GM19099 (cell line): ENCODE measurements around the gene FRY.

Experiments used
- POLR2A ChIP-seq: IDR thresholded peaks from 3 replicates; pipeline ENCODE4 v1.6.1; 2011; ENCODE audit warnings: low read depth; ENCODE audit not compliant: insufficient read length; ENCODE audit errors: extremely low read depth

The FRY gene

DNA sequence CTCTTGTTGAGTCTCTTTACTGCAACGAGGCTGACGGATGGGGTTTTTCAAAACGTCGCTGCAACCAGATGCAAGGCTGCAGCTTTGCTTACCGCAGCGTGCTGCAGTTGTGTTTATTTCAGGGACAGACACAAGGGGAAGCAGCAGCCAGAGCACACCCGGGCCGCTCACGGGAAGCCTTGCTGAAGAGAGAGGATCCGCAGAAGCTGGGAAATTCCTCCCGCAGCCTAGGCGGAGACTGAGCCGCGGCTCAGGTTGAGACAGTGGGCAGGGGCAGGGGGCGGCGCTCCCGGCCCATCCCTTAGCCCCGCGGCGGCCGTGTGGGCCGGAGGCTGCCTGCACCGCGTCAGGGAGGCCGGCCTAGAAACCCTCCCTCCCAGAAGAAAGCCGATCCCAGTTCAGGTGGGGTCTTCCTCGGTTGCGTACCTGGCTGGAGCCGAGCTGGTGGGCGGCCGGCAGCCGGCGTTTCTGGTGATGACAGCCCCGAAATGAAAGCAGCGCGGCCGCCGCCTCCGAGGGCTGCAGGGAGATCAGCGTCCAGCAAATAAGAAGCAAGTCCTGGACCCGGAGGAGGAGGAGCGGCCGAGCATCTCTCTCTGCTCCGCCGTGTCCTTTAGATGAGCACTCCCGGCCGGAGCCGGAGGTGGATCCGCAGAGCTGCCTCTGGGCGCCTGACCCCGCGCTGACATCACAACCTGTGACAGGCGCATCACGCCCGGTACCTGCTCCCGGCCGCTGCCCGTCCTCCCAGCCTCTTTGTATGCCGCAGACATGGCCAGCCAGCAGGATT is at the start of gene FRY:
Gene FRY, plus strand, starts transcription at position 750 of the 790 bp plus-strand sequence. Its CDS starts 22 bp downstream, at position 772.
- no peak for TF ChIP-seq POLR2A

DNA sequence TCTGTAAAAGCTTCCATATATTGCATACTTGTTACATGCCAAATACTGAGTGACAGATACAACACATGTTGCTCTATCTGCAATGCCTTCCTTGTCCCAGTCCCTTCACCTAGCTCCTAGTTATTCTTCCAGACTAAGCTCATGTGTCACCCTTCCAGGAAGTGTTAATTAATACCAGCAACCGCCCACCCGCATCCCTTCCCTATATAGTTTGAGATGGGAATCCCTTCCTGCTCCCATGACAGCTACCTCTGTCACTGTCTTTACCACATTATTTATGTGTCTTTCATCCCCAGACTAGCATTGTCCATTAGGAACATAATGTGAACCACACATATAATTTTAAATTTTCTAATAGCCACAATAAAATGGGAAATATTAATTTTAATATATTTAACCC is 49.5 kb upstream of the FRY start:
- TF ChIP-seq POLR2A: no peak

DNA sequence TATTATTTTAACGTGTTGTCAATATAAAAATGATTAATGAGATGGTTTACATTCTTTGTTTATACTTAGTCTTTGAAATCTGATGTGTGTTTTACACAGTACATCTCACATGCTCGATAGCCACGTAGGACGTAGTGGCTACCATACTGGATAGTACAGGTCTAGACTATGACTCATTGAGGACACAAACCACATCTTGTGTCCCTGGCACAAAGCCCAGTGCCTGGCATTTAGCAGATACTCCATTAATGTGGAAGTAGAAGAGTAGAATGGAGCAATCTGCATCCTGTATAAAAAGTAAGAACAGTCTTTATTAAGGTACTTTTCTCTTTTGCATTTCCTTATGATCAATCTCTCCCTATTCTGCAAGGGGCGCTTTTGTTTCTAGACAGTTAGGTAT is 49.0 kb upstream of the FRY start:
- no peak for TF ChIP-seq POLR2A

DNA sequence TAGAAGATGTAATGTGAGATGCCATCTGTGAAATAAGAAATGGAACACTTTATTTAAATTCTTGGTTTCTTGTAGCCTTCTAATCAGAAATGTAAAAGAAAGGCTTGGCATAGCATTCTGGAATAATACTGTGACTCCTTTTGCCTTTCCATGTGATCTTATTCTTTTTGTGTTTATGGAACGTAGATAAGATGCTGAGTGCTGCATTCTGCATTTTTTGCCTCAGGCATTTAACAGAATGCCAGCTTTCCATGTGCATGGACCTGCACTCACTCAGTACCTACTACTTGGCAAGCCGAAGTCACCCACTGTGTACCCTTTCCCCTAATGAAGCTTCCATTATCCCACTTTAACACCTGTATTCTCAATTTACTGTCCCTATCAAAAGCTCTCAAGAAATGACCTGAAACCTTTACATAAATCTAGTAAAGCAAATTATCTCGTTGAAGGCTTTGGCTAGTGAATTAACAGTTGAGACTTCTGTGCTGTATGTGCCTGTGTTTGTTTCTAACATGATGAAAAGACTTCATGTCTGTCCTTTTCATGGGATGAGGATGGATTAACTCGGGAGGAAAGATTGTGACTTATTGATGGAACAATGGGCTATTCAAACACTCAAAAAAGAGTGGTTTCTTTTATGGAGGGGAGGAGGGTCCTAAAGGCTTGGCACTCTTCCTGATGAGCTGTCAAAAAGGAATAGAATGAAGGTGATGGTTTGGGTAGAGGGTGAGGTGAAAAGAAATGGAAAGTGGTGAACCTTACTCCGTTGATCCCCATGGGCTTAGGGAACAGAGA is 44.7 kb upstream of the FRY start:
- TF ChIP-seq POLR2A: no peak

DNA sequence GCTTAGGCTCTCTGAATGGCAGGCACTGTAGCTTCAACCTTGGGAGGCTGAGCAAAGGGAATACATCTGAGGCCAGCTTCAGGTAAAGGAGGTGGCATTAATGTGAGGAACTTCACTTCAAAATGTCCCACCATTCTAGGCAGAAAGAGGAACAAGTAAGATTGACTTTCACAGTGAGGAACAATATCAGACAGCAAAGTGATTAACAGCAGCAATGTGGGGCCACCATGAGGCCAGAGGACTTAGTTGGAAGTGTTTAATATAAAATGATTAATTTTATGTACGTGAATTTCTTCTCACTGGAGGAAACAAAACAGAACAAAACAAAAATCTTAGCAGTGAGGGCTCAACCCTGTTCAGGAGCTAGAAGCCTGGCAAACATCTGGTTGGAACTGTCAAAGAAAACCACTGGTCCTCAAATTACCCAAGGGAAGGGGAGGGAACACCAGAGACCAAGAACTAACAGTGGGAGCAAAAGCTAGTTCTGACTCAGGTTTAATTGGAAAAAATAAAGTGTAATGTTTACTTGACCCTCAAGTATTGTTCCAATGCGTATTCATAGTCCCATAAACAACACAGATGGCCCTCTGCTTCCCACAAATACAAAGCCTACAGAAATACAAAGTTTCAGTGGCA is 43.9 kb upstream of the FRY start:
- no peak for TF ChIP-seq POLR2A

DNA sequence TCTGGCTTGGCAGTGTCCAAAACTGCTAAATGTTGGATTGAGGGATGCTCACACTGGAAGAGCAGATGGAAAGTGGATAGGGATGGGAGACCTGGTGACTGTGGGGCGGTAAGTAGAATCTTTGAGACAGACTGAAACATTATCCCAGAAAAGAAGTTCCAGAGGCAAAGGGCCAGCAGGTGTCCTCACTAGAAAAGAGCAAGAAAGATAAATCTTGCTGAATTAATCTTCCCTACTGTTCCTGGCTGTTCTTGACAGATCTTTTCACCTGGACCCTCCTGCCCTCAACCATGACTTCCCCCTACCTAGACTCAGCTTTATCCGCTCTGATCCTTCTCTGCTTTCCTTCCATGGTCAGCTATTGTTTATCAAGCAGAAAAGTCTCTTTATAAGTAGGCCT is 35.0 kb upstream of the FRY start:
- no peak for TF ChIP-seq POLR2A

DNA sequence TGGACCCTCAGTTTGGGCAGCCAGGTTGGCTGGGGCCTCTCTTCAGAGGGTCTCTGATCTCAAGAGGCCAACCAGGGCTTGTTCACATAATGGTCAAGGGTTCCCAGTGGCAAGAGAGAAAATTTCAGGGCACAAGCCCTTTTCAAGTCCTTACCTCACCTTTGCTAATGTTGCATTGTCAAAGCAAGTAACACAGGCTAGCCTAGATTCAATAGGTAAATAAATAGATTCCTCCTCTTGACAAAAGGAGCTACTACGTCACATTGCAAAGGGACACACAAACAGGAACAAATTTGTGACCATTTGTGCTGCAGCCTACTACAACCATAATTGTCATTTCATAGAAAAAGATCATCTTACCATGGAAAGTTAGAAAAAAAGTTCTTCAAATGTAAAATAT is 33.9 kb upstream of the FRY start:
- no peak for TF ChIP-seq POLR2A

DNA sequence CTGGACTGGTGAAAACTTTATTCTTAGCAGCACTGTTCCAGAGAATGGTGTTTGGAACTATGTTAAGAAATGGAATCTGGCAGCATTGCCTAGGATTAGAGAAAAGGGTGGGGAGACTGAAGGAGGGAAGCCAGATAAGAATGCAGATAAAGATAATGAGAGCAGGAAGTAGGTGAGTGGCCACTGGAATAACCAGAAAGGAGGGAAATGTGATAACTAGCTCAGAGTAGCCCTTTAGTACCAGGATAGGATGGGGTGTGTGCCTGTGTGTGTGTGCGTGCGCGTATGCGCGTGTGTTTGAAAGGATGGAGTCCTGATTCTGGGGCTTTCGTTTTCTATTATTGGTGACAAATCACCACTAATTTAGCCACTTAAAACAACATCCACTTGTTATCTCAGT is 33.4 kb upstream of the FRY start:
- TF ChIP-seq POLR2A: no peak

DNA sequence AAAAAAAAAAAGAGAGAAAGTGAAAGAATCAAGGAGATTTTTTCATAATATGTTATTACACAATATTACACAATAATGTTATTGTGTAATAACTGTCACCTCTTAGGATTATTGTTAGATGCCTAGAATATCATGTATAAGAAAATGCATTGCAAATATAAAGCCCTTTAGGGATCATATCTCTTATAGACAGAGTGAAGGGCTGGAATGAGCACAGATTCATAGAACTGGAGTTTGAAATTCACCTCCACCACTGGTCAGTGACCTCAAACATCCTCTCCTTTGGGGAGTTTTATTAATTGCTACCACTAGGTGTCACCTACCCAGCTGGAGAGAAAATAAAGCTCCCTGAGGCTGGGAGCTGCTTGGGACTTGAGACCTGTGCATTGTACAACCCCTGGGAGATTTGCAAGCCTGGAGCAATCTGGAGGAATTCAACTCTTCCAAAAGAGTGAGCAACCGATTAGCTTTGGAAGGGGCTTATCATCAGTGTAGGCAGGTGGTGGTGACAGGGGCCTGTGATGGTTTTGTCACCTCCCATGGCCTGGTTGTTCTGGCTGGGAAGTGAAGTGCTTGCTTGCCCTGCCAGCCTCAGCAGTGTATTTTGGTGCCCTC is 30.3 kb upstream of the FRY start:
- TF ChIP-seq POLR2A: no peak

DNA sequence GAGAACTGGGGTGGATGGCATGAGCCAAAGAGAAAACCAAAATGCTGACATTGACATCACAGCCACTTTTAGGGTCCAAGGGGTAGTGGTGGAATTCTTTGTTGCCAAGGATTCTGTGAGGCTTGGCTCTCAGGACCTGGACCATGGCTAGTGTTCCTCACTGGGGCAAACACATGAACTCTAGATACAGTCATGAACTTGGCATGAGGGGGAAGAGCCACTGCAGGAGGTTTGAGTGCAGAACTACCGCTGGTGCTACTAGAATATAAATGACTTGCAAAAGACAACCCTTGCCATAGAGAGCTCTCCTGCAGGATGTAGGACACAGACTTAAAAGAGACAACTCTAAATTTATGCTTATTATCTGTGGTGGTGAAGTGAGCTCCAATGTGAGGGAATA is 29.8 kb upstream of the FRY start:
- no peak for TF ChIP-seq POLR2A

DNA sequence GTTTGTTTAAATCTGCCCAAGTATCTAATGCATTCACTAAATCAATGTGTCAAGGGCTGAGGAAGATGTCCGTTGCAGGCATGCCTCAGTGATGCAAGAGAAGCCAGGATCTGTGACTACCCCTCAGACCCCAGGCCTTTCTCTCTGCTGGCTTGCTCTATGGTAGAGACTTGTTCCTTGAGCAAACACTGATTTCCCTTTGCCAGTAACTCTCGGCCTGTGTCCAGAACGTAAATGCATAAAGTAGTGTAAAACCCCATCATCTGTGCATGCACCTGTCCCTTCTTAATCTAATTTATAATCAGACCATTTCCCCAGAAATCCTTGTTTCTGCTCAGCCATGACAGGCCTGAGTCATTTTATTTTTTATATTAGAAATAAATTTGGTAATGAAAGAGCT is 28.7 kb upstream of the FRY start:
- TF ChIP-seq POLR2A: no peak

DNA sequence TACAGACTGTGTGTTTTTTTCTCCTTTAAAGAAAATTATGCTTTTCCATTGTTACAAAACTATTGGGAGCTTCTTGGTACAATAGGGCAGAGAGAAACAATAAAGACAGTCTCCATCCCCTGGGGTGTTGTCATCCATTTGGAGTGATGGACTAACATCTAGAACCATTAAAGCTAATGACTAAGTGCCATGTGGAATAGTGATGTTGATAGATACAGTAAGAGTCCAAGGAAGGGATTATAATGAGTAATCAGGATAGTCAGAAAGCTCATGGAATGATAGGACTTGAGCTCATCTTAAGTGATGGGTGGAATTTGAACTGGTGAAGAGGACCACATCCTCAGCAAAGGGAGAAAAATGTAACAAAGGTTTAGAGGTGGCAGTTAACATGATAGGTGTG is 24.1 kb upstream of the FRY start:
- TF ChIP-seq POLR2A: no peak

DNA sequence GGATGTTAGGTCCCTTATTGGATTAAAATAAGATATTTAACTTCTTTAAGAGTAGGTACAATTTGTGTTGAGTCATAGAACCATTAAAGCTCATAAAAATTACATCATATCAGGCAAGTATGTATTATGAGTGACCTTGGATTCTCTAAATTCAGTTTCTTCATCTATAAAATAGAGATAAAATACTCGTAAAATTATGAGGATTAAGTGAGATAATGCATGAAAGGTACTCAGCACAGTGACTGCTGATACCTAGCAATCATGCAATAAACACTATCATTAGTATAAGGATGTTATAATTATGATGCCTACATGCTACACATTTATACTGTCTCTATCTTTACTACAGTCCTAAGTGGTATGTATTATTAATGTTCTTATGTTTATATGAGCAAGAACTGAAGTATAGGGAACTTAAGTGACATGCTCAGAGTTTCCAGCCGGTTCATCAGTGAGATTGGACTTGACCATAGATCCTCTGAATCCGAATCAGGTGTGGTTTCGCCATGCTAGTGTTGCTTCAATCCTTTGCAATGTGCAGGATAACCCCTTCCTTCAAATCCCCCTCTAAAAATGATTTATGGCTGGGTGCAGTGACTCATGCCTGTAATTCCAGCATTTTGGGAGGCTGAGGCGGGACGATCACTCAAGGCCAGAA is 22.9 kb upstream of the FRY start:
- no peak for TF ChIP-seq POLR2A

DNA sequence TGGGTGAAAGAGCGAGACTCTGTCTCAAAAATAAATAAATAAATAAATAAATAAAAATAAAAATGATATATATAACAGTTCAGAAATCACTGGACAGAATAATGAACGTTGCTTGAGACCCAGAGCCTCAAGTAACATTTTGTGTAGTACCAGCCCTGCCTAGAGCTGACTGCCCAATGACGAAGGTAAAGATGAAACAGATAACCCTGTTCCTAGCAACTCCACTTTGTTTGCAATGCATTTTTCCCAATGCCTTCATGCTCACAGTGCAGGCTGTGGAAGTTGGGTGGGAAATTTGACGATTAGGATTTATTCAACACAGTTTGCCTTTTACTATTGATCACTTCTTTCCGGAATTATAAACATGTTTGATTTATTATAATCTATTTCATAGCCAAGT is 22.2 kb upstream of the FRY start:
- TF ChIP-seq POLR2A: no peak

DNA sequence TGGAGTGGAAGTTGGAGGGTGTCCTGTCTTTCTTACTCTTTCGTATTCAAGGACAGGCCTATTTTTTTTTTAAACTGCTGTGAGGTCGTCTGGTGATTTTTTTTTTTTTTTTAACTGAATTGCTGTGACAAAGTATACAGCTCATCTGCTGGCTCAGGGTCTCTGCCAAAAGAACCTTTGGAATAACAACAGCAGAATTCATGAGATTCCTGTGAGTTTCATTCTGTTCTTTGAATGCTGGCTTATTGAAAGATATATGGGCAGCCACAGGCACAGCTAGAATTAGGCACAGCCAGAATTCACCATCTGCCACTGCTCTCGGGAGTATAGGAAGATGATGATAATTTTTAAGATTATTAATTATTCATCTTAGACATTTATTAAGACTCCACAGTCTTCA is 21.4 kb upstream of the FRY start:
- no peak for TF ChIP-seq POLR2A

DNA sequence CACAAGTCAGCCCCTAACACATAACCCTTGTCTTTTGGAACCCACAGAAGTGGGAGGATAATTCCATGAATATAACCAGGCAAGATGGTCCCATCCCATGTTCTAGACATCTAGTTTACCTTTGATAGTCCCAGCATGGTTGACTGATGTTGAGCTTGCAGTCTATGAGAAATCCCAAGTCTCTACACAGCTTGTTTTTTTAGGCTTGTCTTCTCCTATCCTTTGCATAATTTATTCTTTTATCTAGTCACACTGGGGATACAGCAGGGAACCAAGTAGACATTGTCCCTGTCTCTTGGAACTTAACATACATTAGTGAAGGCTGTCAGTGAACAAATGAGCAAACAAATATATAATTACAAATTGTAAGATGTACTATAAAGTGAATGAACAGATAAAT is 19.6 kb upstream of the FRY start:
- TF ChIP-seq POLR2A: no peak

DNA sequence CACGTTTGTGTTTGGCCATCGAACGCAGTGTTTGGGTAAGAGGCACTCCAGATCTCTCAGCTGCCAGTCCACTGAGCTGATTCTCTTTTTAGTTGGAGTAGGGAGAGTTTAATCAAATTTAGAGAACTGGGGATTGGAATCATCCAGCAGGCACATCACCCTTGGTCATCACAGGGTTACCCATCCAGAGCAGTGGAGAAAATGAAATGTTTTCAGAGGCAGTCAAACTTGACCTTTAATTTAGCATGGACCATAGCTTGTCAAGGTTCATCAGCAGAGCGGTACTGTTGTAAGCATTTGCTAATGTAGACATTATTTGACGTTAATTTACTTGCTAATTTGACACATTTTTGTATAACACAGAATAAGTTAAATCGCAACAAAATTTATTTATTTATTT is 18.4 kb upstream of the FRY start:
- TF ChIP-seq POLR2A: no peak
